ENCODE results near the gene FNDC3B.

Gene FNDC3B

DNA sequence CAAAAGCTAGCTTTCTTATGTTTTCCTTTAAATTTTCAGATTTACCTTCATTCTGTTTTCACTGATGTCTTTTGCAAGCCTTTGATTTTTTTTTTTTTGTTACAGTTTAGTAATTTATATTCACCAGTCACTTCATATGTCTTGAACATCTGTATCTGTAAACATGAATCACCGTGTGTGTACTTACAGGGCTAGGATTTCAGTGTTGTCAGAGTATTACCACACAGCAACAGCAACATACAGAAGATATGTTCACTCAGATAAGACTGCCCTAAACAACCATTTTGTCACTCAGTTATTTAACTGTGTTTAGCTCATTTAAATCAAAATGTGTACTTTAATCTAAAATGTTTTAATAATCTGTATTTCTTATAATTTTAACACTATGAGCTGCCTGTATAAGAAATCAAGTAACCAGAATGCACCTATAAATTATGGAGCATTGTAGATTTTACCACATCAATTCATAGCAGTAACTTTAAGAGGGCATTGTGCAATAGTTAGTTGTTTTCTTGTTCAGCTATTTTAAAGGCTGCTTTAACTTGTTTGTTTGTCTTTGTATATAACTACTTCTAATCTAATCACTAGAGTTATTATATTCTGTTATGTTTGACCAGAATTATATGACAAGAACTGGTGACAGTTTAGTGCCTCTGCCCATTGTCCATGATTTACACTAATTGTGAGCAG is 358.5 kb downstream of the FNDC3B start:
- Histone ChIP-seq H3K9me3 (ENCODE audit: low read length) (no peaks in the 10 kb centered on the region), H3K4me2 (ENCODE audit: low read length) (no peak overlapping the region), H3F3A (ENCODE audit: insufficient read depth, low read length) (no peaks in the 10 kb centered on the region), H3K79me2 (ENCODE audit: insufficient read depth, low read length) (no peaks in the 10 kb centered on the region), H2AFZ (ENCODE audit: low read length) (no peak overlapping the region), H3K4me1 (ENCODE audit: insufficient read depth, low read length, severe bottlenecking) (no peaks in the 10 kb centered on the region), H3K36me3 (ENCODE audit: insufficient read depth, low read length) (no peaks in the 10 kb centered on the region), H3K9me2 (ENCODE audit: low read depth, low read length) (no peaks in the 10 kb centered on the region), H3K27ac (ENCODE audit: low read depth, low read length, poor library complexity, severe bottlenecking) (no peak overlapping the region), H3K27me3 (ENCODE audit: insufficient read depth, low read length) (no peaks in the 10 kb centered on the region), H3K9ac (ENCODE audit: low read length) (no peak overlapping the region), H3K4me3 (ENCODE audit: low read depth, low read length, poor library complexity, severe bottlenecking) (no peak overlapping the region), H4K20me1 (ENCODE audit: insufficient read depth, low read length) (no peaks in the 10 kb centered on the region)
- TF ChIP-seq EZH2 (IDR thresholded peaks at IDR 0.05; ENCODE audit: borderline replicate concordance, low read length): no peak
- TF ChIP-seq, protein P1, sequence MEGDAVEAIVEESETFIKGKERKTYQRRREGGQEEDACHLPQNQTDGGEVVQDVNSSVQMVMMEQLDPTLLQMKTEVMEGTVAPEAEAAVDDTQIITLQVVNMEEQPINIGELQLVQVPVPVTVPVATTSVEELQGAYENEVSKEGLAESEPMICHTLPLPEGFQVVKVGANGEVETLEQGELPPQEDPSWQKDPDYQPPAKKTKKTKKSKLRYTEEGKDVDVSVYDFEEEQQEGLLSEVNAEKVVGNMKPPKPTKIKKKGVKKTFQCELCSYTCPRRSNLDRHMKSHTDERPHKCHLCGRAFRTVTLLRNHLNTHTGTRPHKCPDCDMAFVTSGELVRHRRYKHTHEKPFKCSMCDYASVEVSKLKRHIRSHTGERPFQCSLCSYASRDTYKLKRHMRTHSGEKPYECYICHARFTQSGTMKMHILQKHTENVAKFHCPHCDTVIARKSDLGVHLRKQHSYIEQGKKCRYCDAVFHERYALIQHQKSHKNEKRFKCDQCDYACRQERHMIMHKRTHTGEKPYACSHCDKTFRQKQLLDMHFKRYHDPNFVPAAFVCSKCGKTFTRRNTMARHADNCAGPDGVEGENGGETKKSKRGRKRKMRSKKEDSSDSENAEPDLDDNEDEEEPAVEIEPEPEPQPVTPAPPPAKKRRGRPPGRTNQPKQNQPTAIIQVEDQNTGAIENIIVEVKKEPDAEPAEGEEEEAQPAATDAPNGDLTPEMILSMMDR (IDR thresholded peaks at IDR 0.05; ENCODE audit: low read length): no peak

DNA sequence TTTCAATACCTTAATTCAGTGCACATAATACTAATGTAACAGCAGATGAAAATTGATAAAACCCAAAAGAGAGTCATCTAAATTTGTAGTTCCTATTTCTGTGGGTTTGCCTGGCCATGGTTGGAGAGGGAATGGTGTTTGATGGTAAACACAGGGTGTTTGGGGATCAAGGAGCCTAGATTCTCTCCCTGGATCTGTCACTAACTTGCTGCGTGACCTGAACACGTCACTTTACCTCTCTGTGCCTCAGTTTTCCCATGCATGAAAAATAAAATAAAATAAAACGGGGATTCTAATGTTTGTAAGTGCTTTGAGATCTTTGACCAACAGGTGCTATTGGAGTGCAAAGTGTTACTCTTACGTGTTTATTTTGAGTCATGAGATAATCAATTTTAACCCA is 359.1 kb downstream of the FNDC3B start:
- Histone ChIP-seq H4K20me1 (ENCODE audit: insufficient read depth, low read length) (no peaks in the 10 kb centered on the region), H3K36me3 (ENCODE audit: insufficient read depth, low read length) (no peaks in the 10 kb centered on the region), H3K9me3 (ENCODE audit: low read length) (no peaks in the 10 kb centered on the region), H3K9ac (ENCODE audit: low read length) (no peak overlapping the region), H3K27me3 (ENCODE audit: insufficient read depth, low read length) (no peaks in the 10 kb centered on the region), H3F3A (ENCODE audit: insufficient read depth, low read length) (no peaks in the 10 kb centered on the region), H2AFZ (ENCODE audit: low read length) (no peak overlapping the region), H3K4me2 (ENCODE audit: low read length) (no peak overlapping the region), H3K9me2 (ENCODE audit: low read depth, low read length) (no peaks in the 10 kb centered on the region), H3K4me3 (ENCODE audit: low read depth, low read length, poor library complexity, severe bottlenecking) (no peak overlapping the region), H3K79me2 (ENCODE audit: insufficient read depth, low read length) (no peaks in the 10 kb centered on the region), H3K27ac (ENCODE audit: low read depth, low read length, poor library complexity, severe bottlenecking) (no peak overlapping the region), H3K4me1 (ENCODE audit: insufficient read depth, low read length, severe bottlenecking) (no peaks in the 10 kb centered on the region)
- no peak for TF ChIP-seq EZH2 (IDR thresholded peaks at IDR 0.05; ENCODE audit: borderline replicate concordance, low read length)
- TF ChIP-seq, protein P1 (IDR thresholded peaks at IDR 0.05; ENCODE audit: low read length): no peak

DNA sequence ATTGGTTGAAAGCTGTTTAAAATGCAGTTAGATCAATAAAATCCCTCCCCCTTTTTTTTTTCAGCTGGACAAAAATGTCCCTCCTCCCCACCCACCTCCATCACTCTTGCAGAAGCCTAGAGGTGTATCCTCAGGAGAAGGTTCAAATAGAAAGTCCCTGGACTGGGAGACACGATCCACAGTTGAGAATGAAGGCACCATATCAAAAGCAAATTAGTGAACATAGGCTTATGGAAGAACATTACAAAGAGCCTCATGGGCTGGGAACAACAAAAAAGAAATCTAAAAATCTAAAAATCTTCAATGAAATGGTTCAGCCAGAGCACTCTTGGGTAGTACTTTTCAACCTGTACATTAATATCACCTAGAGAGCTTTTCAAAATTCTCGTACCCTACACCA is 362.7 kb downstream of the FNDC3B start:
- H3K27ac ChIP-seq (ENCODE audit: low read depth, low read length, poor library complexity, severe bottlenecking): no peak overlapping the region
- no peaks in the 10 kb centered on the region for H3K27me3 ChIP-seq (ENCODE audit: insufficient read depth, low read length)
- TF ChIP-seq, protein P1 (IDR thresholded peaks at IDR 0.05; ENCODE audit: low read length): no peak
- H3K4me2 ChIP-seq (ENCODE audit: low read length): no peak overlapping the region
- no peaks in the 10 kb centered on the region for H3K79me2 ChIP-seq (ENCODE audit: insufficient read depth, low read length)
- no peaks in the 10 kb centered on the region for H3F3A ChIP-seq (ENCODE audit: insufficient read depth, low read length)
- no peak overlapping the region for H2AFZ ChIP-seq (ENCODE audit: low read length)
- H3K36me3 ChIP-seq (ENCODE audit: insufficient read depth, low read length): no peaks in the 10 kb centered on the region
- H3K4me3 ChIP-seq (ENCODE audit: low read depth, low read length, poor library complexity, severe bottlenecking): no peak overlapping the region
- no peaks in the 10 kb centered on the region for H3K9me2 ChIP-seq (ENCODE audit: low read depth, low read length)
- no peaks in the 10 kb centered on the region for H4K20me1 ChIP-seq (ENCODE audit: insufficient read depth, low read length)
- H3K4me1 ChIP-seq (ENCODE audit: insufficient read depth, low read length, severe bottlenecking): no peaks in the 10 kb centered on the region
- H3K9me3 ChIP-seq (ENCODE audit: low read length): no peaks in the 10 kb centered on the region
- H3K9ac ChIP-seq (ENCODE audit: low read length): no peak overlapping the region

Data from OCI-LY1 (cell line).